Right lobe of liver (tissue), 6 donors: ENCODE data around the gene C1QTNF9B. TPM values are rescaled to one million over a fixed set of nuclear protein-coding genes. Genes with fewer than 3 reads are reported as not detected.
A peak's percentile ranks its signal among the peaks of the same experiment; 100 is the strongest.

Experiments used
- ATAC-seq, 4 donors: fragments of 200-7000 bp; cut with Tn5 transposase; one replicate each; pipeline ENCODE4 v1.9.1; 2020; ENCODE audit warnings: mild to moderate bottlenecking in 4 of 4, moderate library complexity in 4 of 4
- DNase-seq, 3 donors: peaks; one replicate each; pipeline ENCODE4 v3.0.0-alpha.2; 2020
- H3K27ac ChIP-seq, 3 donors: fragments of 200-600 bp; one replicate each; pipeline ENCODE4 v1.8.0; 2022
- H3K27me3 ChIP-seq, 2 donors: fragments of 200-600 bp; one replicate each; pipeline ENCODE4 v1.8.0; 2022
- H3K36me3 ChIP-seq, 4 donors: fragments of 200-600 bp; sonication (generic) in 1 of 4; one replicate each; pipeline versions ENCODE4 v1.5.1 to v1.8.0; 2017 to 2022; ENCODE audit warnings: control low read depth in 1 of 4
- H3K4me1 ChIP-seq, 4 donors: fragments of 200-600 bp; sonication (generic) in 1 of 4; one replicate each; pipeline versions ENCODE4 v1.5.1 to v1.8.0; 2017 to 2022; ENCODE audit warnings: control low read depth in 1 of 4
- H3K4me3 ChIP-seq, 3 donors: fragments of 200-600 bp; one replicate each; pipeline ENCODE4 v1.8.0; 2022
- H3K9me3 ChIP-seq, 4 donors: fragments of 200-600 bp; sonication (generic) in 1 of 4; one replicate each; pipeline versions ENCODE4 v1.5.1 to v1.8.0; 2017 to 2022; ENCODE audit warnings: control low read depth in 1 of 4
- CTCF ChIP-seq, 4 donors: fragments of 200-600 bp in 3 of 4; fragments of 450-650 bp in 1 of 4; IDR thresholded peaks; one replicate each; pipeline versions ENCODE4 v1.5.1 to v1.8.0; 2016 to 2022; ENCODE audit warnings: antibody characterized with exemption in 4 of 4, mild to moderate bottlenecking in 2 of 4
- POLR2A ChIP-seq: fragments of 450-650 bp; IDR thresholded peaks from one replicate; pipeline ENCODE4 v1.6.1; 2017; ENCODE audit warnings: antibody characterized with exemption, mild to moderate bottlenecking
- WGBS: methylation state at CpG from one replicate; pipeline ENCODE4 v1.1.6; 2018; ENCODE audit warnings: low coverage, low lambda C conversion rate; ENCODE audit not compliant: insufficient coverage; ENCODE audit errors: missing lambda C conversion rate; 5-methylcytosine and 5-hydroxymethylcytosine counted together
- intact Hi-C, 2 donors: fragments of 100-400 bp; cut with DNase I; formaldehyde crosslinking; loops; one replicate each; pipeline versions ENCODE4 v1.11.2 to v1.14.1; 2022
- total RNA-seq, 6 experiments: library from RNA; depleted of rRNA in 2 of 6; stranded (reverse); fragments of >200 nt in 2 of 6; fragmentation: NEBNext Ultra II Directional in 3 of 6; extraction: Animal tissue kit (Norgen Biotek cat#: 25700) in 3 of 6; gene quantifications; one replicate each; pipeline versions ENCODE4 v1.1.0 to v1.2.4, GENCODE V29; 2016 to 2023
- donor health status: DM: no; HTN: yes; CAD: no.
- donor health status: DM: no; HTN: no; CAD: no.
- donor health status: DM: no; HTN: no; CAD: no.
- donor health status: DM: no; HTN: yes; CAD: no.
- donor health status: DM: no; HTN: yes; CAD: no.

Gene C1QTNF9B
- total RNA-seq, 6 experiments from 2014 or later = 0.18 to 0.42 (median 0.22) TPM; not detected in 3

- DNase-seq (no peak), ATAC-seq (peak; percentile 45 to 79 (median 72))
- no peak overlapping the region for H3K4me3 ChIP-seq
- WGBS = 18% methylated on average over 2 of the region's 2 CpGs
- TF ChIP-seq CTCF (IDR thresholded peaks at IDR 0.05) (peak; percentile 63 to 76 (median 70)), POLR2A (no peak)
- H3K4me1 ChIP-seq = no peaks in the 10 kb centered on the region
- H3K27me3 ChIP-seq = no peaks in the 10 kb centered on the region
- H3K9me3 ChIP-seq = no peaks in the 10 kb centered on the region
- H3K36me3 ChIP-seq = no peaks in the 10 kb centered on the region
- H3K27ac ChIP-seq = no peak overlapping the region
- intact Hi-C loops = no loop called here
Measured at GRCh38 chr13:23921451-23921888, 24.2 kb upstream of the C1QTNF9B start.

- intact Hi-C loops = no loop called here
- Histone ChIP-seq H3K4me3 (no peak overlapping the region), H3K9me3 (no peaks in the 10 kb centered on the region), H3K27ac (no peak overlapping the region), H3K4me1 (no peaks in the 10 kb centered on the region), H3K36me3 (no peaks in the 10 kb centered on the region), H3K27me3 (no peaks in the 10 kb centered on the region)
- ATAC-seq = no peak
- DNase-seq = no peak
- 71% methylated on average over 1 of the region's 1 CpG for WGBS
- TF ChIP-seq CTCF (IDR thresholded peaks at IDR 0.05) (no peak), POLR2A (no peak)
Measured at GRCh38 chr13:23919006-23919405, 21.7 kb upstream of the C1QTNF9B start.

GRCh38 chr13:23918208-23918607 is 20.9 kb upstream of the C1QTNF9B start:
- ATAC-seq (no peak), DNase-seq (no peak)
- Histone ChIP-seq H3K27me3 (no peaks in the 10 kb centered on the region), H3K36me3 (no peaks in the 10 kb centered on the region), H3K4me1 (no peaks in the 10 kb centered on the region), H3K9me3 (no peaks in the 10 kb centered on the region), H3K27ac (no peak overlapping the region), H3K4me3 (no peak overlapping the region)
- 67% methylated on average over 2 of the region's 2 CpGs for WGBS
- no peak for TF ChIP-seq POLR2A
- TF ChIP-seq CTCF (IDR thresholded peaks at IDR 0.05) = no peak
- intact Hi-C loops = no loop called here

GRCh38 chr13:23915308-23915707 is 18.0 kb upstream of the C1QTNF9B start:
- intact Hi-C loops = no loop called here
- TF ChIP-seq POLR2A = no peak
- no peak for TF ChIP-seq CTCF (IDR thresholded peaks at IDR 0.05)
- ATAC-seq = no peak

GRCh38 chr13:23912469-23912868 is 15.2 kb upstream of the C1QTNF9B start:
- ATAC-seq (no peak), DNase-seq (no peak)
- no peak for TF ChIP-seq POLR2A
- TF ChIP-seq CTCF (IDR thresholded peaks at IDR 0.05) = no peak
- no peaks in the 10 kb centered on the region for H3K27me3 ChIP-seq
- H3K36me3 ChIP-seq = no peaks in the 10 kb centered on the region
- intact Hi-C loops = no loop called here
- H3K9me3 ChIP-seq = no peaks in the 10 kb centered on the region
- H3K27ac ChIP-seq = no peak overlapping the region
- no peaks in the 10 kb centered on the region for H3K4me1 ChIP-seq
- H3K4me3 ChIP-seq = no peak overlapping the region
- 67% methylated on average over 1 of the region's 1 CpG for WGBS

More at GRCh38 chr13:23915308-23915707, 18.0 kb upstream of the C1QTNF9B start:
- H3K27ac ChIP-seq = no peak overlapping the region
- WGBS = 60% methylated on average over 2 of the region's 3 CpGs
- H3K9me3 ChIP-seq = no peaks in the 10 kb centered on the region
- no peak for DNase-seq
- no peaks in the 10 kb centered on the region for H3K27me3 ChIP-seq
- H3K4me1 ChIP-seq = no peaks in the 10 kb centered on the region
- H3K4me3 ChIP-seq = no peak overlapping the region
- H3K36me3 ChIP-seq = no peaks in the 10 kb centered on the region
